GM19023 (cell line): Measurements from ENCODE around the gene EFCAB8.
"Not testable (repeated sequence)": the region's sequence is repeated elsewhere in the genome, so short reads cannot be mapped to it uniquely, and the experiment has no call there.

ENCODE experiments used
- ATAC-seq: cut with Tn5 transposase; IDR thresholded peaks from one replicate; pipeline ENCODE4 v1.9.1; 2021; ENCODE audit warnings: mild to moderate bottlenecking, moderate library complexity; ENCODE audit not compliant: unreplicated experiment

EFCAB8 gene

GRCh38 chr20:32943490-32944052 lies 84.8 kb downstream of the EFCAB8 start:
- no peak for ATAC-seq

DNA sequence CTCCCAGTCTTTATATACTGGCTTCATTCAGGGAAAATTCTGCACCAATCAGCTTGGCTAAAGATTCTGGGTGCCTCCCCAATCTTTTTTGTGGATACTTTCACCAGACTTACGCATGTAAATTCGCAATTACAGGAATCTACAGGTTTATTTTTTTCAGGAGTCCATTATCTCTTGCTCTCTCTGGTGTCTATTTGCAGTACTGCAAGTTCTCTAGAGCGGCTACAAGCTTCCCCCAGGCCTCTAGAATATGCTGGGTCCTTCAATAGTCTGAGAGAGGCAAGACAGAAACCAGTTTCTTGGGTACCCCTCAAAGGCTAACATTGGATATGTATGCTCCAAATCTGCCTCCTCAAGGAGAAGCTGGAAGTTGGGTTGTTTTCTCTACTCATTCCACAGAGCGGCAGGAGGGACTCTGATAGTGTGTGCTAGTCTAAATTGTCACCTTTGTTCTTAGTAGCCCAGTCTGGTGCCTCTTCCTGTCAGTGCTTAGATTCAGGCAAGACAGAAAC lies 87.0 kb downstream of the EFCAB8 start:
- ATAC-seq = no peak

DNA sequence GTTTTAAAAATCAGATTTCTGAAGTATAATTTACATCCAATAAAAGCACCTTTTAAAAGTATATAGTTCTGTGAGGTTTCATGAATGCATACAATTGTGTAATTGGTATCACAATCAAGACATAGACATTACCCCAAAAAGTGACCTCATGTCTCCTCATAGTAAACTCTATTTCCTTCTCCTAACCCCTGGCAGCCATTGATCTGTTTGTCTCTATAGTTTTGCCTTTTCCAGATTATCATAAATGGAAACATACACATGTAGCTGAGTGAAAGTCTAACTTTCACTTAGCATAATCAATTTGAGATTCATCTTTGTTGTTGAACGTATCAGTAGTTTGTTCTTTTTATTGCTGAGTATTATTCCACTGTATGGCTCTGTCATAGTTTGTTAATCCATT lies 87.9 kb downstream of the EFCAB8 start:
- no peak for ATAC-seq

- not testable (repeated sequence) for ATAC-seq
These were observed 91.8 kb downstream of the EFCAB8 start for GRCh38 chr20:32950539-32950938.

DNA sequence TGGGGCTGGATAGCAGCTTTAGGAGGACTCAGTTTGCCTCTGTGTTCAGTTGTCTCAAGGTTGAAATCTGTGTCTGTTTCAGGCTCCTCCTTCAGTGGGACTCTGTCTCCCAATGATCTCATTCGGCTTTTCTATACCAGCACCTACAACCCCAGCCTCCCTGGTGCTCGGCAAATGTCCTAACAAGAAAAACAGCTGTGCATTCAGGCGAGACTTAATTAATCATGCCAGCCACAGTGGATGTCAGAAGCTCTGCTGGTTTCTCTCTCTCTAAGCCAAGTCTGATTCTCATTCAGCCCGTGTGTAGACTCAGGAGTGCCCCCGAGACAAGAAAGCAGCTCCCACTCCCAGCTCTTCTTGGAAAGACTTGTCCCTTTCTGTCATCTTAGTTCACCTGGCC lies 98.7 kb downstream of the EFCAB8 start:
- ATAC-seq = no peak

DNA sequence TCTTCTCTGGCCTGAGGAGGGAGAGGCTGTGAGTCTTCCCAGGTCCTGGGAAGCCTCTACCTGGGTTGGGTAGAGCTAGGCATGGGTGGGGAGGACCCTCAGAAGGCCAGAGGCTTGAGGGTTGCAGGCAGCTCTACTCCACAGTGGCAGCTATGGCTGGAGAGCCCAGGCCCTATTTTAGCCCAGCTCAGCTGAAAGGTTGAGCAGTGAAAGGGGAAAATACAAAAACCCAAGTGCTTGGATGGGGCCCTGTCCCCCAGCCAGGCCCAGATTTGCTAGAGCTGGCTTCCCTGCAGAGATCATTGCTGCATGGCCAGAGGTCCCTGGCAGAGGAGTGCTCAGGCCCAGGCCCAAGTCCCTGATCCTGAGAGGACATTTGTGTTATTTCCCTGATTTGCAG lies 99.9 kb downstream of the EFCAB8 start:
- ATAC-seq = no peak

GRCh38 chr20:32959351-32960221 lies 100.9 kb downstream of the EFCAB8 start:
- ATAC-seq = no peak

DNA sequence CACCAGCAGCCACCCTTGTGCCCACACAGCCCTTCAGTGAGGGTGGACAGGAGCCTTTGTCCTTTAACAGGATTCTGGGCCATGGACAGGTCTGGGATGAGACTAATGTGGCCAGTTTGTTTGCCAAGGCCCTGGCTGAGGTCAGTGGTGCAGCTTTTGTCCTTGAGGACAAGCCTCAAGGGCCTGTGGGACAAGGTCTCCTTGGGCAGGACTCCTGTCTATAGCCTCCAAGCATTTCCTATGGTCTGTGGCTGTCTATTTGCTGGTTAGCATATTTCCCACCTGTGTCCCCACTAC lies 101.4 kb downstream of the EFCAB8 start:
- ATAC-seq = no peak

DNA sequence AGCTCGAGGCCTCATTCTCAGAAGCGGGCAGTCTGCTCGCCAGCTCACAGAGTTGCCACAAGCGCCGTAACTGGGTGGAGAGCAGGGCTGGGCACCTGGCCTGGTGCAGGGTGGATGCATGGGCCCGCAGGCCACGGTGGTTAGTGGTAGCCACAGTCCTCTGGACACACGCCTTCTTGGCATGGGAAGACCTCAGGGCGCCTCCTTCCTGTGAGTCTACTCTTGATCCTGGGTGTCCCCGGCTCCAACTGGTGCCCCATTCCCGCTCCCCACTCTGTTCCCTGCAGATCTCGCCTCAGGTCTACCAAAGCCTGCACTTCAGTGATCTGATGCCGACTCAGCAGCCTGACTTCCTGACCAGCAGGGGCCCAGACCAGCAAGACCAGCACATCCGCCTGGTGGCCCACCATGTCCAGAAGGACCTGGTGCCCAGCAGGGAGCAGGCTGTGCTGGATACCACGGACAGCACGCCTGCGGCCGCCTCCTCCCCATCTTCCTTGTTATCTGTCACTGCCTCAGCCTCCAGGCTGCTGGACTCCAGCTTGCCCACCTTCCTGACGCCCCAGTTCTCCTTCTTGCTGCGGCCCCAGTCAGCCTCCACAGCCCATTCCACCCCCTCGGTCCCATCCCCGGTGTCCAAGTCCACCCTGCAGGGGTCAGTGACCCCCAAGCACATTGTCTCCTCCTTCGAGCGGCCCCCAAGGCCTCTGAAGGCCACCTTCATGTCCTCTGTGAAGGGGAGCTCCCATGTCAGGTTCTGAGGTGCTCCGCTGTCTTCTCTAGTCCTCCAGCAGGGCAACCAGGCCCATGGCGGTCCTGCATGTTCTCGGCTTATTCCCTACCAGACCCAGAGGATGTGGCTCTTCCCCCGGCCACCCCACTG lies 102.4 kb downstream of the EFCAB8 start:
- ATAC-seq = no peak

DNA sequence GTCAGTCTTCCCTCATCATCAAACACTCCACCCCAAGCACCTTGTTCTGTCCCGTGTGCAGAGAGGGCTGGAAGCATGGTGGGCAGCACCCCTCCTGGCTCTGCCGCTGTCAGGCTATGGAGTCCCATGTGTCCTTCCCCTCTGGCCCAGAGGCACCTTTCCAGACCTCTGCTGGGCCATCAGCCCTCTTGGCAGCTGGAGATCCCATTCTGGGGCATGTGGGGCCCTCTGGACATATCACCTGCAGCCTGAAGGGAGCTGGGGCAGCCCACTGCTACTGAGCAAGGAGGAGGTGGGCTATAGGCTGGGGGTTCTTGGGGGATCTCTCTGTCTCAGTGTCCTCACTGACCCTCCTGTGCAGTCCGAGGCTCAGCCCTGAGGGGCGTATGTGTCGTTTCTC lies 103.3 kb downstream of the EFCAB8 start:
- ATAC-seq = no peak

DNA sequence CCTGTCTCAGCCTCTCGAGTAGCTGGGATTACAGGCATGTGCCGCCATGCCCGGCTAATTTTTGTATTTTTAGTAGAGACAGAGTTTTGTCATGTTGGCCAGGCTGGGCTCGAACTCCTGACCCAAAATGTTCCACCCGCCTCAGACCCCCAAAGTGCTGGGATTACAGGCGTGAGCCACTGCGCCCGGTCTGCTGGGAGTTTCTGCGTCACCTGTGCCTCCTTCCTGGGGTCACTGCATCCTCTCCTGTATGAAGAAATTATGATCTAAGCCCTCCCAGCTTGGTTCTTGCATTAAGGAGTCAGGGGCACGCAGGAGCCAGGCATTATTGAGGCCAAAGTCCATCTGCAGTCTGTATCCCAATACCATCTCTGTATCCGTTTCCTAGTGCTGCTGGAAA lies 103.9 kb downstream of the EFCAB8 start:
- not testable (repeated sequence) for ATAC-seq

DNA sequence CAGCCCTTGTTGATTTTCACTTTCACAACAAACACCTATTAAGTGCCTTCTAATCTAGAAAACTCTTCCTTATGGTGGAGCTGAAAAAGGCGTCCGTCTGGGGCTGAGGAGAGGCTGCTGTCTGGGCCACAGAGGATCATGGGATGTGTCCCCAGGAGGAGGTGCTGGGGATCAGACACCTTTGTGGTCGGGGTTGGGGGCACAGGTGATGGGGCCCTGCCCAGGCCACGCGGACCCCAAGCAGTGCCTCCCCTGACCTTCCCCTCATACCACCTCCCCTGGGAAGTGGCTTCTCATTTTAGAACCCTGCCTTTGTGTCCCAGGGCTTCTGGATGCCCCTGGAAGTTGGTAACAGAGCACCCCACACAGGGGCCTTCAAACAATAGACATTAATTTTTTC lies 104.5 kb downstream of the EFCAB8 start:
- no peak for ATAC-seq

GRCh38 chr20:32964575-32964974 lies 105.9 kb downstream of the EFCAB8 start:
- ATAC-seq = no peak

GRCh38 chr20:32965115-32965514 lies 106.4 kb downstream of the EFCAB8 start:
- ATAC-seq = no peak

- no peak for ATAC-seq
These were observed 107.1 kb downstream of the EFCAB8 start for GRCh38 chr20:32965581-32966373.

GRCh38 chr20:32966382-32966781 lies 107.7 kb downstream of the EFCAB8 start:
- no peak for ATAC-seq

DNA sequence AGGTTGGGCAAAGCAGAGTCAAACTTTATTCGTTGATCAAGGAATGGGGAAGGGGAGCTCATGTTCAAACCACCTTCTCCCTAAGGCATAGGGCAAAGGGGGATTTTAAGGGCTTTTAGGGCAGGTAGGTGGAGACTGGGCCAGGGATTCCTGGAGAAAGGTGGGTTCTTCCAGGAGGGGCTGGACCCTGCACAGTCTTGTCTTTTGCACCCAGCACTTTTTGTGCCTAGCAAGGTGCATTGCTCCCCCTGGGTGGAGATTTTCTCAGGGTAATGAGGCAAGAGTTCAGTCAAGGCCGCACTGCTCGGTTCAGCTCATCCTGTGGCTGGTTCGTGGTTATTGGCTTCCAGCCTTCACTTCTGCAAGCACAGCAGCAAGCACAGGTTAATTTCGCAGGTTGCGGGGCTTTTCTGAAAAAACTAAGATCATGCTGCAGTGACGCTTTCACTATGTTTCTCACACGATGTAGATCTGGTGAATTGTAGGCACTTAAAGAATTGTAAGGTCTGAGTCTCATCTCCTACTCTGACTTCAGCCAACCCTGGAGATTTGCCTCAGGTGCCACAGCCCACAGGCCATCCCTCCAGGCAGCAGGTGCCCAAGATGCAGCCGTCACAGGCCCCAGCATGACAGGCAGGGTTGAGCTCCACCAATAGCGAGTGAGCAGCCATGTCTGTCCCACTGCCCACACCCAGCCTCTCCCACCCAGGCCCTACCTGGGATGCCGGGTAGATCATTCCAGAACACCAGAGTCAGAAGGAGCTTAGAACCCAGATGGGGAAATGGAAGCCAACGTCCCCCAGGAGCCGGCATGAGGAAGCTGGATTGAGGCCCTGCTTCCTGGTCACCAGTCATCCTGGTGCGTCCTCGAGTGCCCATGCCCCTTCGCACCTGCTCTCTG lies 108.4 kb downstream of the EFCAB8 start:
- ATAC-seq = no peak

- no peak for ATAC-seq
These were observed 109.3 kb downstream of the EFCAB8 start for GRCh38 chr20:32967961-32968457.

GRCh38 chr20:32968478-32969241 lies 109.9 kb downstream of the EFCAB8 start:
- no peak for ATAC-seq
